Measurements from ENCODE around the gene KPTN. TPM values are rescaled to one million over a fixed set of nuclear protein-coding genes. Genes with fewer than 3 reads are reported as not detected.

The KPTN gene
- total RNA-seq, 1 donor from 2014 or later: 4.2 TPM

DNA sequence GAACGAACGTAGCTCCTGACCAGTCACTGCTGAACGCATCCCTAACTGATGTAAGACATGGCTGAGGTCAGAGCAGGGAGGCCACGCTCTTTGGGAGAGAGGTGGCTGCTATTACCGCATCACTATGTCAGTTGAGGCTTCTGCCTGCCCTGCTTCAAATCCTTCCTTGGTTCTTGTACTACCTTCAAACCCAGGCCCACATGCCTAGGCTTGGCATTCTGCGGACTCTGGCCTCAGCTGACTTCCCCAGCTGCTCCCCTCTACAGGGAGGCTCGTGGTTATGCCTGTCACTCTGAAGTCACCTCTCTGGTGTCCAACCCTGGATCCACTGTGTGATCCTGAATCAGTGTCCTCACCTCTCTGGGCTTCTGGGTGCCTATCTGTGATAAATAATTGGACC is 49.9 kb downstream of the KPTN start:
- DNase-seq: no peak

DNA sequence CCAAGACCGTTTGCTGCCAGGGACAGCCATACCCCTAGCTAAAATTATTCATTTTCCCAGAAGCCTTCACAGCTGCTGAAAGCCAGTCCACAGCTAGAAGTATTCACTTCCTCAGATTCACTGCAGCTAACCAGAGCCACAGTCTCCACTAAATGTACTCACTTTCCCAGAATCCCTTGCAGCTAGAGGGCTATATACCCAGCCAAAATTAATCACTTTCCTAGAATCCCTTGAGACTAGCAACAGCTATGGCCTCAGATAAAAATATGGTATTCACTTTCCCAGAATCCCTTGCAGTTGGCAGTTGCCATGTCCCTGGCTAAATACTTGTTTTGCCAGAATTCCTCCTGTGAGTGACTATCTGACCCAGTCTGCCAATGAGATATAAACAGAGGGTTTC is 50.9 kb downstream of the KPTN start:
- no peak for DNase-seq

GRCh38 chr19:47432499-47432898 is 51.5 kb downstream of the KPTN start:
- DNase-seq: no peak

DNA sequence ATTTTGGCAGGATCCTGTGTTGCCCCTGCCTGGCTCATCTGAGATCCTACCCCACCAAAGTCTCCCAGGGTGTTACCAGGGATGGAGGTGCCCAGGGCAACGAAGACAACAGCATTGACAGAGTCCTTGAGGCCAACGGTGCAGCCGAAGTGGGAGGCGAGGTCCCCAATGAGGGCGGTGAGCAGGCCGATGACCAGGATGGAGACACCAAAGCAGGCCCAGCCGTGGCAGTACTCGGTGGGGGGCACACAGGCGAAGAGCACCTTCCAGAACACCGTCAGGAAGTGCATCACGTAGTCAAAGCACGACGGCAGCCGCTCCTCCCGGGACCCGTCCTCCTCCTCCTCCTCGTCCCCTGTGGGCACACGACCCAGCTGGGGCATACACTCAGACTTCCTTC is 51.9 kb downstream of the KPTN start:
- DNase-seq: no peak

GRCh38 chr19:47430041-47430802 is 53.8 kb downstream of the KPTN start:
- DNase-seq: no peak

GRCh38 chr19:47429140-47429793 is 54.8 kb downstream of the KPTN start:
- no peak for DNase-seq

- DNase-seq: peak; percentile 84
These were observed 55.7 kb downstream of the KPTN start for GRCh38 chr19:47428177-47428894.

DNA sequence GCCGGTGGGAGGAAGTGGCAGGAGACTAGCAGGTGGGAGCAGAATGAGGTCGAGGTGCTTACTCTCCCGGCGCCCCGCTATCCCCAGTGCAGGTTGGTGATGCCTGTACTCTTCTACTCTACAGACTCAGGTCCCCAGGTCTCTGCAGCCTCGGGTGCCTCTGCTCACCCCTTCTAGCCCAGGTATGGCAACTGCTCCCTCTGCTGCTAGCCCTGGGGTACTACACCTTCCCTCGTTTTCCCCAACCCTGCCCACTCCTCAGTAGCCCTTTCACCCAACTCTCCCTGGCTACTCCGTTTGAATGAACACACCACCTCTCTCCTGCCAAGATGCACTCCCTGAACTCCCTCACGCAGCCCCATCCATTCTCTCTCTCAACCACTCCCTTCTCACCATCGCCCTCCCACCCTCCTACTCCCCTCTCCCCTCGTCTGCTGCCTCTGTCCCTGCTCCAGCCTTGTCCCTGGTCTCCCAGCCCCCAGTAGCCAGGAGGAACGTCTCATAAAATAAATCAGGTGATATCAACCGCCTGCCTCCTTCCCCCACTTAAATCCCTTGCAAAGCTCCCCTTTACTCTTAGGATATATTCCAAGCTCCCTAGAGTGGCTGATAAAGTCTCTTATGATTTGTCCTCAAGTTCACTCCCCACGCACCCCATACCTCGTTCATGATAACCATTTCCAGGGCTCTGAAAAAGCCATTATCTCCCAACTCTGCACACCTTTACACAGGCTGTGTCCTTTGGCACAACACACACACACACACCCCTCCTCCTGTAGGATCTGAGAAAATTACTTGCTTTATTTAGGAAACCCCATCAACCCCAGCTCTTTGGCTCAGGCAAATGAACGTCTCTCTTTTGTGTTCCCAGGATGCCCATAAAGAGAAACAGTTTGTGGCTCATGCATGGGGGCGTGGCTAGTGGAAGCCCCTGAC is 56.5 kb downstream of the KPTN start:
- no peak for DNase-seq

Other genes with a start within 250 kb of the KPTN start
- 2.8 TPM for gene CCDC9, start 227.7 kb downstream of the KPTN start, total RNA-seq
- 2.3 TPM for gene INAFM1, start 209.3 kb downstream of the KPTN start, total RNA-seq
- 0.16 TPM for gene C5AR1, start 174.4 kb downstream of the KPTN start, total RNA-seq
- gene C5AR2, start 152.0 kb downstream of the KPTN start, total RNA-seq: 0.31 TPM
- 10.8 TPM for gene DHX34, start 134.9 kb downstream of the KPTN start, total RNA-seq
- gene MEIS3, start 64.7 kb downstream of the KPTN start, total RNA-seq: 74.6 TPM
- gene SLC8A2, start 12.3 kb downstream of the KPTN start, total RNA-seq: 40.1 TPM
- 26.8 TPM for gene NAPA, start 30.8 kb upstream of the KPTN start, total RNA-seq
- not detected for gene ZNF541, start 88.9 kb upstream of the KPTN start, total RNA-seq
- gene BICRA, start 124.9 kb upstream of the KPTN start, total RNA-seq: 9.8 TPM
- gene EHD2, start 229.2 kb upstream of the KPTN start, total RNA-seq: 2.2 TPM

All from occipital lobe (tissue), 2 donors.